HFF-Myc (cell line): ENCODE results near the gene TOP2B.

Experiments used
- DNase-seq: peaks from one replicate; pipeline ENCODE4 v3.0.0-alpha.2; 2011; ENCODE audit warnings: low read depth; ENCODE audit errors: extremely low read depth
- H3K4me3 ChIP-seq: replicated peaks from 2 replicates; pipeline ENCODE4 v1.5.1; 2011; ENCODE audit warnings: low read depth, mild to moderate bottlenecking, control low read depth, low read length
- TF ChIP-seq, protein P1 (sequence below): IDR thresholded peaks from 2 replicates; pipeline ENCODE4 v1.5.1; 2012; ENCODE audit warnings: mild to moderate bottlenecking, low read depth, low read length, control low read depth; ENCODE audit errors: missing control alignments

The TOP2B gene

DNA sequence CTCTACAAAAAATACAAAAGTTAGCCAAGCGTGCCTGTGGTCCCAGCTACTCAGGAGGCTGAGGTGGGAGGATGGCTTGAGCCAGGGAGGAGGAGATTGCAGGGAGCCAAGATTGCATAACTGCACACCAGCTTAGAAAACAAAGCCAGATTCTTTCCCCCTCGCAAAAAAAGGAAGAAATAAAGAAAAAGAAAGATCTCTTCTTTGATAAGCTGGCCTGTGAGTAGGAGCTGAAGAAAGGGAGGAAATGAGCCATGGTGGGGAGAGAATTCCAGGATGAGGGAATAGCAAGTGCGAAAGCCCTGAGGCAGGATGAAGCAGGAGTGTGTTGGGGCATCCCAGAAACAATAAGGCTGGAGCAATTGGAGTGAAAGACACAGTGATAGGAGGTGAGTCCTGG is 24.5 kb upstream of the TOP2B start:
- DNase-seq, result no peak
- no peak overlapping the region for H3K4me3 ChIP-seq
- TF ChIP-seq, protein P1, sequence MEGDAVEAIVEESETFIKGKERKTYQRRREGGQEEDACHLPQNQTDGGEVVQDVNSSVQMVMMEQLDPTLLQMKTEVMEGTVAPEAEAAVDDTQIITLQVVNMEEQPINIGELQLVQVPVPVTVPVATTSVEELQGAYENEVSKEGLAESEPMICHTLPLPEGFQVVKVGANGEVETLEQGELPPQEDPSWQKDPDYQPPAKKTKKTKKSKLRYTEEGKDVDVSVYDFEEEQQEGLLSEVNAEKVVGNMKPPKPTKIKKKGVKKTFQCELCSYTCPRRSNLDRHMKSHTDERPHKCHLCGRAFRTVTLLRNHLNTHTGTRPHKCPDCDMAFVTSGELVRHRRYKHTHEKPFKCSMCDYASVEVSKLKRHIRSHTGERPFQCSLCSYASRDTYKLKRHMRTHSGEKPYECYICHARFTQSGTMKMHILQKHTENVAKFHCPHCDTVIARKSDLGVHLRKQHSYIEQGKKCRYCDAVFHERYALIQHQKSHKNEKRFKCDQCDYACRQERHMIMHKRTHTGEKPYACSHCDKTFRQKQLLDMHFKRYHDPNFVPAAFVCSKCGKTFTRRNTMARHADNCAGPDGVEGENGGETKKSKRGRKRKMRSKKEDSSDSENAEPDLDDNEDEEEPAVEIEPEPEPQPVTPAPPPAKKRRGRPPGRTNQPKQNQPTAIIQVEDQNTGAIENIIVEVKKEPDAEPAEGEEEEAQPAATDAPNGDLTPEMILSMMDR, result no peak

DNA sequence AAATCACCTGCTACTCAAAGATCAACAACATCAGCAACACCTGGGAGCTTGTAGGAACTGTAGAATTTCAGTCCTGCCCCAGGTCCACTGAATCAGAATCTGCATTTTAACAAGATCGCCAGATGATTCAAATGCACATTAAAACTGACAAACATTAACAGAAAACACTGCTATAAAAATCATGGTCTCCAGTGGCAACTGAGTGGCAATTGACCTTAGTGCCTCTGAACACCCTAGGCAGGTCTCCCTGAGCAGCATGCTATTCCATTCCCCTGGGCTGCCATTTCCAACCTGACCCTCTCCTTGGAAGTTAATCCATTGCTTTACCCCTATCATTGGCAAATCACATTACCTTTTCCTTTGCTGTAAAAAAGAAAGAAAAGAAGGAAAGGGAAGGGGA is 23.0 kb upstream of the TOP2B start:
- no peak for DNase-seq
- TF ChIP-seq, protein P1, result no peak
- no peak overlapping the region for H3K4me3 ChIP-seq

- TF ChIP-seq, protein P1, result no peak
- DNase-seq, result no peak
- no peak overlapping the region for H3K4me3 ChIP-seq
These were observed 22.1 kb upstream of the TOP2B start for GRCh38 chr3:25686766-25687165.

DNA sequence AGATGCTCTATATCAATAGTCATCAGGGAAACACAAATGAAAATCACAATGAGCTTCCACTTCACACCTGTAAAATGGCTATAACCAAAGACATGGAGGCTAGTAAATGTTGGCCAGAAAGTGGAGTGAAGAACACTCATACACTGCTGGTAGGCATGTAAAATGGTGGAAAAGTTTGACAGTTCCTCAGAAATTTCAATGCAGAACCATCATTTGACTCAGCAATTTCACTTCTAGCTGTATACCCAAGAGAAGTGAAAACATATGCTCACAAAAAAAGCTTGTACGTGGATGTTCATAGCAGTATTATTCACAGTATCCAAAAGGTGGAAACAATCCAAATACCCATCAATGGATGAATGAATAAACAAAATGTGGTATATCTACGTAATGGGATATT is 19.2 kb upstream of the TOP2B start:
- DNase-seq, result no peak
- TF ChIP-seq, protein P1, result no peak
- no peak overlapping the region for H3K4me3 ChIP-seq

DNA sequence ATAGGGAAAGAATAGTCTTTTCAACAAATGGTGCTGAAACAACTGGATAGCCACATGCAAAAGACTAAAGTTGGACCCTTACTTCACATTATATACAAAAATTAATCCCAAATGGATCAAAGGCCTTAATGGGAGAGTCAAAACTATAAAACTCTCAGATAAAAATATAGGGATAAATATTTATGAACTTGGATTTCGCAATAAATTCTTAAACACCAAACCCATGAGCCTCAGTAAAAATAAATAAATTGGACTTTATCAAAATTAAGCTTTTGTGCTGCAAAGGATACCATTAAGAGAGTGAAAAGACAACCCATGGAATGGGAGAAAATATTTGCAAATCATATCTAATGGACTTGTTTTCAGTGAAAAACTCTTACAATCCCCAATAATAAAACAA is 18.7 kb upstream of the TOP2B start:
- no peak for DNase-seq
- TF ChIP-seq, protein P1, result no peak
- H3K4me3 ChIP-seq, result no peak overlapping the region

- no peak overlapping the region for H3K4me3 ChIP-seq
- TF ChIP-seq, protein P1, result no peak
- DNase-seq, result no peak
These were observed 15.1 kb upstream of the TOP2B start for GRCh38 chr3:25679642-25680302.

DNA sequence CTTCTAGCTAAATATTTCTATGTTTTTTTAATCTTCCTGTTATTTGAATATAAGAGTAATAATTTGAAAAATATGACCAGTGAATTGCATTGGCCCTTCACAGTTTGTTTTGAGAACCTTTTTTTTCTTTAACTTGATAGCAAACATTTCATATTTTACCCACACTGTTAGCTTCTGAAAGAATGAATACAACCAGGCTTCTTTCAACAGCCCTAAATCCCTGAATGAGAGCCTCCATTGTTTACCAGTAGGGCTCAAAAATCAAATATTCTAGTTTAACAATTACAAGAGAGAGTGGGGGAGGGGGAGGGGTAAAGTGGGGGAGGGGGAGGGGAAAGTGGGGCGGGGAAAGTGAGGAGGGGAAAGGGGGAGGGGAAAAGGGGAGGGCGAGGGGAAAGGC is 14.5 kb upstream of the TOP2B start:
- H3K4me3 ChIP-seq, result no peak overlapping the region
- no peak for DNase-seq
- TF ChIP-seq, protein P1, result no peak
